Measurements from ENCODE around the gene B3GNT9. TPM values are rescaled to one million over a fixed set of nuclear protein-coding genes. Genes with fewer than 3 reads are reported as not detected.

B3GNT9 gene, protein sequence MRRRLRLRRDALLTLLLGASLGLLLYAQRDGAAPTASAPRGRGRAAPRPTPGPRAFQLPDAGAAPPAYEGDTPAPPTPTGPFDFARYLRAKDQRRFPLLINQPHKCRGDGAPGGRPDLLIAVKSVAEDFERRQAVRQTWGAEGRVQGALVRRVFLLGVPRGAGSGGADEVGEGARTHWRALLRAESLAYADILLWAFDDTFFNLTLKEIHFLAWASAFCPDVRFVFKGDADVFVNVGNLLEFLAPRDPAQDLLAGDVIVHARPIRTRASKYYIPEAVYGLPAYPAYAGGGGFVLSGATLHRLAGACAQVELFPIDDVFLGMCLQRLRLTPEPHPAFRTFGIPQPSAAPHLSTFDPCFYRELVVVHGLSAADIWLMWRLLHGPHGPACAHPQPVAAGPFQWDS
- 12.4 TPM for total RNA-seq
- long read RNA-seq, partial matches to known transcripts = 0 of 10 reads
- long read RNA-seq, other reads (novel, unspliced or antisense) = 6 of 10 reads

DNA sequence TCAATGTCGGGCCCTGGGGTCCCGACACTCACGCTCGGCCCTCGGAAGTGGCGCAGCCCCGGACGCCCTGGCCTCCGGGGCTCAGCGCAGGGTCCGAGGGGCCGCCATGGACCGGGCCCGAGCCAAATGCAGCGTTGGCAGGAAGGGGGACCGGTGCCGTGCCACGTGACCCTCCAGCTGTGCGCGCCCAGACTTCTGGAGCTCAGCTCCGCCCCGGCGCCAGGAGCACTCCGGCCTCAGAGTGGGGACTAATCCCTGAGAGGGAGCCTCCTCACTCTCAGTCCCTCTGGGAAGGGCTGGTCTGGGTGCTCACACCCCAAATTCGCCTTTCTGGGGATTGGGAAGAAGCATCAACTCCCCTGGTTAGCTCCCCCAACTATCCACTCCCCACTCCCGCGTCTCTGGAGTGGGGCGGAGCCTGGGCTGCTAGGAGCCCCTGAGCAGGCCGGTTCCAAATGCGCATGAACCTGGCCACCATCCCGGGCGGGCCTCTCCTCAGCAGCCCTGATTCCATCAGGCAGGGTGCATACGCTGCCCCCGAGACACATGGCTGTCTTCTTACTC is at the start of gene B3GNT9:
TSS of gene B3GNT9 (minus strand) at position 166 of the 564 bp plus-strand sequence. CDS start 513 bp downstream, outside the sequence.
- intact Hi-C loops (cut with DNase I) = no loop called here
- peak; percentile 86 for DNase-seq (ENCODE audit: low spot score)

DNA sequence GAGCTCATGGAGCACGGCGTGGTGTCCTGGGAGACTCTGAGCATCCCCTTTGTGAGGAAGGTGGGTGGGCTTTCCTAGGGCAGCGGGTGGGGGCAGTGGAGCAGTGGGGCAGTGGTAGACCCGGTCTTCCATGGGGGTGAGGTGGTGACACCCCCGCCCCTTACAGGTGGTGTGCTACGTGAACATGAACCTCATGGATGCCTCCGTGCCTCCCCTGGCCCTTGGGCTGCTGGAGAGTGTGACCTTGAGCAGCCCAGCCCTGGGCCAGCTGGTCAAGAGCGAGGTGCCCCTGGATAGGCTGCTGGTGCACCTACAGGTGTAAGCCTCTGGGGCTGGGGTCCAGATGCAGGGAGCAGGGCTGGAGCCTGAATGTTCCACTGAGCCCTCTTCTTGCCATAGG is 49.7 kb upstream of the B3GNT9 start:
- intact Hi-C loops (cut with DNase I) = no loop called here
- no peak for DNase-seq (ENCODE audit: low spot score)

DNA sequence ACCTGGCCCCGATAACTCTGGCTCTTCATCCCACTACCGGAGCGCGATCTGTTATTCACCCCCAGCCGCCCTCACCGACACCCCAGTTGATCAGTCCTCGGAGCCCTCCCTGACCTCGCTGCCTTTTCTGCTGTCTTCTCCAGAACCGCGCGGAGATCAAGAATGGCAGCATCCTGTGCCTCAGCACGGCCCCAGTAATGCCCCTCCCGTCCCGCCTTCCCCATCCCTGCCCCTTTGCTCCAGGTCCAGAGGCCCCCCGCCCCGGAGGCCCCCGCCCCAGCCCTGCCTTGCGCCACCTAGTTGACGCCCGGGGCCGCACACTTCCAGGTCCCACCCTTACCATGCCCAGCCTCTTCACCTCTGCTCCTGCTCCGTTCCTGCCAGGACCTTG is 49.0 kb upstream of the B3GNT9 start:
- intact Hi-C loops (cut with DNase I) = no loop called here
- no peak for DNase-seq (ENCODE audit: low spot score)

DNA sequence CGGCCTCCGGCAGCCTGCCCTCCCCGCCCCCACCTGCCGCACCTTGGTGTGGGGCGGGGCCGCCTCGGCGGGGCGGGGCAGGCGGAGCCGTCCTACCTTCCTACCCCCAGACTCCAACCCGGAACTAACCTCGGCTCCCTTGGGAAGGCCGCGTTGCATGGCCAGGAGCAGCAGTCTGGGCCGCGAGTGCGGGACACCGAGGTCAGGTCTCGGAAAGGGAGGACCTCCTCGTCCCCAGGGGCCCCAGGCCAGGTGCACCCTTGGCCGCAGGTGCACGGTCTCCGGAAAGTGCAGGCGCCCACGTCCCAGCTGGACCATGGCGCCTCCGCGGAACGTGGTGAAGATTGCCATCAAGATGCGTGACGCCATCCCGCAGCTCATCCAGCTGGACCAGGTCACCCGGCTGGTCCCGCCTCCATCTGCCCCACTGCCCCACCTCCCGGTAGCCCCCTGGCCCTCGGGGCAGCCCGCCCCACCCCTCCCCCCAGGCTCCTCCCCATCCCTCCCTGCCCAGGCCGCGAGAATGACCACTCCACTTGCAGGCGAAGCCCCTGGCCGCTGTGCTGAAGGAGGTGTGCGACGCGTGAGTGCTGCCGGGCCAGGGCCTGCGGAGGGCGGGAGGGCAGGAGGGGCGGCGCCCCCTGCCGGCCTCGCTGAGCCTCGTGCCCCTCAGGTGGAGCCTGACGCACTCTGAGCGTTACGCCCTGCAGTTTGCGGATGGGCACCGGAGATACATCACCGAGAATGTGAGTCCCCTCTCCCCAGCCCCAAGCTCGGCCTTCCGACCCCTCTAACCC is 48.4 kb upstream of the B3GNT9 start, which contains the start of gene ELMO3:
TSS of gene ELMO3 (plus strand) at position 121 of the 797 bp plus-strand sequence. CDS start at position 317, 196 bp downstream.
- DNase-seq (ENCODE audit: low spot score) = no peak
- intact Hi-C loops (cut with DNase I) = no loop called here

DNA sequence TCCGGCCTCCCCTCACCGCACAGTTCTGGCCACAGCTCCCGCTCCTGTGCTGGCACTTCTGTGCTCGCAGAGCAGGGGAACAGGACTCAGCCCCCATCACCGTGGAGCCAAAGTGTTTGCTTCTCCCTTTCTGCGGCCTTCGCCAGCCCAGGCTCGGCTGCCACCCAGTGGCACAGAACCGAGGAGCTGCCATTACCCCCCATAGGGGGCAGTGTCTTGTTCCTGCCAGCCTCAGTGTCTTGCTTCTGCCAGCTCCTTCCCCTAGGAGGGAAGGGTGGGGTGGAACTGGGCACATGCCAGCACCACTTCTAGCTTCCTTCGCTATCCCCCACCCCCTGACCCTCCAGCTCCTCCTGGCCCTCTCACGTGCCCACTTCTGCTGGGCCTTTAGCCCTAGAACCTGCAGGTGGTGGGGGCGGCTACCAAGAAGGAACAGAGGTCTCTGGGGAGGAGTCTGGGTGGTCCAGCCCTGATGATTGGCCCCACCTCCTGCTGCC is 47.5 kb upstream of the B3GNT9 start:
- intact Hi-C loops (cut with DNase I) = no loop called here
- DNase-seq (ENCODE audit: low spot score) = no peak

DNA sequence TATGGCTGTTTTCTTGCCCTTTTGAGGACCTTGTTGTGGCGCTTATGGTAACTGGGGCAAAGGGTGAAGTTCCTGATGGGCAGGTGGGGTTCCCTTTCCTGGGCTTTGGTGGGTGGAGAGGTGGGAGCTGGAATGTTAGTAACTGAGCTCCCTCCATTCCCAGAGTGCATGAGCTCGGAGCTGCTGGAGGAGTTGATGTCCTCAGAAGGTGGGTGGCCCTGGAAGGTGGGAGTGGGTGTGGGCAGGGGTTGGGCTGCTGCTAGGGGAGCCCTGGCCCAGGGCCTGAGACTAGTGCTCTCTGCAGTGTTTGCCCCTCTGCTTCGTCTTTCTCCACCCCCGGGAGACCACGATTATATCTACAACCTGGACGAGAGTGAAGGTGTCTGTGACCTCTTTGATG is 46.9 kb upstream of the B3GNT9 start:
- intact Hi-C loops (cut with DNase I) = no loop called here
- DNase-seq (ENCODE audit: low spot score) = no peak

DNA sequence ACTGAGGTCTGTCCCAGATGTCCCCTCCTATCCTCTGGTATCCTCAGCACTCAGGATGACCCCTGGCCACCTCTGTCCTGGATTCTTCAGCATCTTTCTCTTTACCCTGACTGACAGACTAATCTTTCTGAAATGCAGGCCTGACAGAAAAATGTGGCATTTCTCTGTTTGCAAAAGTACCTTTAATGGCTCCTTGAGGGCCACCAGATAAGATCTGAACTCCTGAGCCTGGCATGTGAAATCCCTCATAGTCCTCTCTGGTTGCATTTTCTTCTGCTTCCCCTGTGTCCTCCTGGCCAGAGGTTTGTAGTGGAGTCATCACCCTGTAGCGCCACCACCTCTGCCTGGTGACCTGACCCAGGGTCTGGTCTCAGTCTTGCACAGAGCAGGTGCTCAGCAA is 46.1 kb upstream of the B3GNT9 start:
- DNase-seq (ENCODE audit: low spot score) = no peak
- intact Hi-C loops (cut with DNase I) = no loop called here

DNA sequence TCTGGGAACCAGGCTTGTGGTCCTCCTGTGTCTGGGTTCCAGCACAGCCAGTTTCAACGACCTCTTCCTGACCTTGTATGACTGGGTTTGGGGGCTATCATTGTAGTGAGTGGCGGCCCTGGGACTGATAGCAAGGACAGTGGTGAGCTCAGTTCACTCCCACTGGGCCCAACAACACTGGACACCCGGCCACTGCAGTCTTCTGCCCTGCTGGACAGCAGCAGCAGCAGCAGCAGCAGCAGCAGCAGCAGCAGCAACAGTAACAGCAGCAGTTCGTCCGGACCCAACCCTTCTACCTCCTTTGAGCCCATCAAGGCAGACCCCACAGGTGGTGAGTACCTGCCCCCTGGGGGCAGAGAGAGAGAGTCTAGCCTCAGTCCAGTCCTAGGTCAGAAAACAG is 44.9 kb upstream of the B3GNT9 start:
- no peak for DNase-seq (ENCODE audit: low spot score)
- intact Hi-C loops (cut with DNase I) = no loop called here

DNA sequence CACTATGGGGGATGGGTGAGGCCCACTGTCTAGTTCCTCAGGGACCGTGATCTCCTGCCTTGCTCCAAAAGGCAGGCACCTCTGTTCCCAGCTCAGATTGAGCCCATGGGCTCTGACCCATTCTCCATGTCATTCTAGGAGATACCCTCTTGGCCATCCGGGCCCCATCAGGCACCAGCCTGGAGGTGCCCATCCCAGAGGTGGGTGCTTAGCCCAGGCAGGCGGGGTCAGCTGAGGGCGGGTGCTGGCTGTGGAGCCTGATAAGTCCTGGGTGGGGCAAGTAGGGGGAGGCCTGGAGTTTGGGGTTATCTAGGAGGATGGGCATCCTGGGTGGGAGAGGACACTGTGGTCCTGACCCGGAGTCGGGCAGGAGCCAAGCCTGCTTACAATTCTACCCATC is 43.5 kb upstream of the B3GNT9 start:
- intact Hi-C loops (cut with DNase I) = no loop called here
- no peak for DNase-seq (ENCODE audit: low spot score)

DNA sequence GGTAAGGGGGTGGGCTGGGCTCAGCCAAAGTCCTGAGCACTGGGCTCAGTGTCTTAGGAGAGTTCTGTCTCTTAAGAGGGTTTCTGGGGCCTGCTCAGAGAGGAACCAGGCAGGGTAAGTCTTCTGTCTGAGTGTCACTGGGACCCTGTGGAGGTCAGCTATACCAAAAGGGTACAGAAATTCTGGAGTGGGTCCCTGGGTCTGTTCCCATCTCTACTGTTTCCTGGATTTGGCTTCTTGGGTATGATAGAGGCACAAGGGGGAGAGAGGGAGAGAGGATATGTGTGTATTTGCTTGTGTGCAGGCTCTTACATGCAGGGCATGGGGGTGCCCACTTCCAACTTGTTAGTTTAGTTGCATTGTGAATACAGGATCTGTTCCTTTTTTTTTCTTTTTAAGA is 42.7 kb upstream of the B3GNT9 start:
- DNase-seq (ENCODE audit: low spot score) = no peak
- intact Hi-C loops (cut with DNase I) = no loop called here

DNA sequence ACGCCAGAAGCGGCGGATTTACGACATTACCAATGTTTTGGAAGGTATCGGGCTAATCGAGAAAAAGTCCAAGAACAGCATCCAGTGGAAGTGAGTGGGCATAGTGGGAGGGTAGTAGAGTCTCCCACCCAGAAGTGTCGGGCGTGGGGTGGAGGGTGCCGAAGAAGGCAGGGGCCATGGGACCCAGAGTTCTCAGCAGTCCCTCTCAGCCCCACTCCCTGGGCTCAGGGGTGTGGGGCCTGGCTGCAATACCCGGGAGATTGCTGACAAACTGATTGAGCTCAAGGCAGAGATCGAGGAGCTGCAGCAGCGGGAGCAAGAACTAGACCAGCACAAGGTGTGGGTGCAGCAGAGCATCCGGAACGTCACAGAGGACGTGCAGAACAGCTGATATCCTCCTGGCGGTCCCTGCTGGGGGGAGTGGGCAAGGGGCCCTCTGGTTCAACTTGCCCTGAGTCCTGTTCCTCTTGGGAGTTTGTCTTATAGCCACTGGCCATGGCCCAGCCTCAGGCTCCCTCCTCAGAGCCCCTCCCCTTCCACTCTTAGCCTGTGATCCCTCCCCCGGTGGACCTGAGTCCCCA is 42.1 kb upstream of the B3GNT9 start:
- intact Hi-C loops (cut with DNase I) = loop anchor here (1.0 kb wide), 1 partner anchor 33 kb away; no protein-coding TSS in a partner anchor
- DNase-seq (ENCODE audit: low spot score) = no peak

DNA sequence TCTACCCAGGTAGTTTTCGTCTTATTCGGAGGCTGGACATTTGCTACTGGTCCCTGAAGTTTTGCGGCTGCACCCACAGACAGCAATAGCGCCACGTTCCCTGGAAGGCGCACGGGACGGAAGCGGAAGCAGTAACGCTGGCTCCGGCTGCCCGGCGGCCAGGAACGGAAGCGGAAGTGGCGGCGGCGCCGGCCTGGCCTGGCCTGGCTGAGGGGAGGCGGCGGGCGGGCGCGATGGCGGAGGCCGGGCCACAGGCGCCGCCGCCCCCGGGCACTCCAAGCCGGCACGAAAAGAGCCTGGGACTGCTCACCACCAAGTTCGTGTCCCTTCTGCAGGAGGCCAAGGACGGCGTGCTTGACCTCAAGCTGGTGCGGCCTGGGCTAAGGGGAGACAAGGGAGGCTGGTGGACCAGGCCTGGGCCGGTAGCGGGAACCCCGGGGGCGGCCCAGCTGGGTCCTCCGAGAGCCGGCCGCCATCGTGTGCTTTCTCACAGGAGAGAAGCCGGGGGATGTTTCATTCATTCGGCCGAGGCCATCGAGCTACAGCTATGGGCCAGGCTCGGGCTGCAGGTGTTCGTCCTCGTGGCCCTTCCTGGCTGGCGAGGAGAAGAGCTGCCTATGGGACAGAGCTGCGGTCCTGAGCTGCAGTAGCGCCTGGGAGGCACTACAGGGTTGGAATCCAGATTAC is 41.3 kb upstream of the B3GNT9 start, which contains the start of gene E2F4:
TSS of gene E2F4 (plus strand) at position 161 of the 687 bp plus-strand sequence. CDS start at position 234, 73 bp downstream.
- DNase-seq (ENCODE audit: low spot score) = peak; percentile 96
- intact Hi-C loops (cut with DNase I) = loop anchor here (1.0 kb wide), 1 partner anchor 34 kb away; no protein-coding TSS in a partner anchor

DNA sequence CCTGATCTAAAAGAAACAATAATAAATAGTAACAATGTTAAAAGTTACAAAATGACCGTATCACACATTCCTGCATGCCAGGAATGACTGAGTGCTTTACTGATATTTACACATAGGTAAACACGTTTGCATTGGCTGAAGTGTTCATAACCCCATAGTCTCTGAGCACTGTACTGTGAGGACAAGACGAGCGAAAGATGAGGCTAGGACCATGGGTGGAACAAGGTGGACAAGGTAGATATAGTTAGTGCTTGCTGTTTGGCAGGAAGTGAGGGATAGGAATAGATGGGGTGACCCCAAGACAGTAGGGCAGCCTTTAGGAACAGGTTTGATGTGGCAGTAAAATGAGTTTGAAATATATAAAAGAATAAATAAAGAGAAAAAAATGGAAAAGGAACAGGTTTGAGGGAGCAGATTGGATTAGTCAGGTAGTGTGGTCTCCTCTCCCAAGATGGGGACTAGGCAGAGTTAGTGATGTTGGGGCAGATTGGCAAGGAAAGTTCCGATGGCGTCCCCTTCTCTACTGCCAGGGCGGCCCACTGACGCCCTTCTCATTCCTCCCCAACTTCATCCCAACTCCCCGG is 40.7 kb upstream of the B3GNT9 start:
- intact Hi-C loops (cut with DNase I) = no loop called here

DNA sequence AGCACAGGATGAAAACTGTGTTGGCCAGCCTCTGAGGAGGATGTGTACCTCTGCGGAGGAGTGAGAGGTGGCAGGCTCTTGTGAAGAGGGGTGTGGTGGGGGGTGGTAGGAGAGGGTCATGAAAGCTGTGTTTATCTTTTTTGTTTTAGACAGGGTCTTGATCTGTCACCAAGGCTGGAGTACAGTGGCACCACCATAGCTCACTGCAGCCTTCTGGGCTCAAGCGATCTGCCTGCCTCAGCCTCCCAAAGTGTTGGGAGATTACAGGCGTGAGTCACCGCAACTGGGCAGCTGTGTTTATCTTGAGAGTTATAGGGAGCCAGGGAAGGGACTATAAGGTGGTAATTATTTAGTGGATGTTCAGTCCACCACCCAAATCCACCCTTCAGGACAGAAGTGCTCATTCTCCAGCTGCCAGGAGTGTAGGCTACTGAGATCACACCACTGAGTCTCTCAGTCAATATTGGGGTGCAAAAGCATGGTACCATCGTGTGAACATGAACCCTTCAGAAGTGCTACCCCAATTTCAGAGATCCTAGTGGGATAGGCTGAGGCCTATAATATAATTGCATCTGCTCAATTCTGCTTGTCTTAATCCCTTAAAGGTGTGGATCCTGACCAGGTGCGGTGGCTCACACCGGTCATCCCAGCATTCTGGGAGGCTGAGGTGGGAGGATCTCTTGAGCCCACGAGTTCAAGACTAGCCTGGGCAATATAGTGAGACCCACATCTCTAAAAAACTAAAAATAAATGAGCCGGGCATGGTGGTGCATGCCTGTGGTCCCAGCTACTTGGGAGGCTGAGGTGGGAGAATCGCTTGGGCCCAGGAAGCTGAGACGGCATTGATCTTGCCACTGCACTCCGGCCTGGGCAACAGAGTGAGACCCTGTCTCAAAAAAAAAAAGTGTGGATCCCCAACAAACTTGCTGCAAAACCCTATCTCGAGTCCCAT is 39.9 kb upstream of the B3GNT9 start:
- DNase-seq (ENCODE audit: low spot score) = no peak
- intact Hi-C loops (cut with DNase I) = no loop called here

More for the DNA sequence above, 40.7 kb upstream of the B3GNT9 start:
- DNase-seq (ENCODE audit: low spot score) = no peak

DNA sequence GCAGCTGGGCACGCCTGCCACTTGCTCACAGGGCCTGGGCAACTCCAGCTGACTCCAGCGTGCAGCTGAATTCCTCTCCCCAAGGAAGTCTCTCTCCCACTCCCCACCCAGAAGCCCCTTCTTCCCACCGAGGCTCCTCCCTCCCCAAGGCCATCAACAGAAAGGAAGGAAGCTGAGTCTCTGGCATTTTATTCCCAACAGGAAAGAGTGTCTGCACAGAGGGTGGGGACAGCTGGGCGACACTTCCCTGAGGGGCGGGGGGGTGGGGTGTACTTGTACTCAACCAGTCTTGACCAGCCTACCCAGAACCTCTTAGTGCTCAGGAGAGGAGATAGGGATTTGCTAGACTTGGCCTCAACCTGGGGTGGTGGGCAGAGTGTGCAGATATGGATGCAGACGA is 39.2 kb upstream of the B3GNT9 start, which contains the start of gene EXOC3L1:
TSS of gene EXOC3L1 (minus strand) at position 96 of the 400 bp plus-strand sequence. CDS start 460 bp downstream, outside the sequence.
- intact Hi-C loops (cut with DNase I) = no loop called here
- DNase-seq (ENCODE audit: low spot score) = no peak

DNA sequence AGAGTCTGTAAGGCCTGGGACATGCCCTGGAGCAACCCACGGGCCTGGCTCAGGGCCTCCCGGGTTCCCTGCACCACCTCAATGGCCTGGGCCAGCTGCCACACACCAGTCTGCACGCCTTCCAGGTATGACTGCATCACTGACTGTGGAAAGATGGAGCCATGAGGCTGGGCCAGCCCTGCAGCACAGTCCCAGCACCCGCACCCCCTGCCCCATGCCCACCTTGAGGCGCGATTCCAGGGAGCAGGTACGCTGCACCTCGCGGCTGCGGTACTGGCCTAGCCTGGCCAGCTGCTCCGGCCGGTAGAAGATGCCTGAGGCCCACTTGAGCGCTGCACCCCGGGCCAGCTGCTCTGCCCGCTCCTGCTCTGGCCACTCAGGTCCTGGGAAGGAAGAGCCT is 38.0 kb upstream of the B3GNT9 start:
- intact Hi-C loops (cut with DNase I) = no loop called here
- DNase-seq (ENCODE audit: low spot score) = no peak

DNA sequence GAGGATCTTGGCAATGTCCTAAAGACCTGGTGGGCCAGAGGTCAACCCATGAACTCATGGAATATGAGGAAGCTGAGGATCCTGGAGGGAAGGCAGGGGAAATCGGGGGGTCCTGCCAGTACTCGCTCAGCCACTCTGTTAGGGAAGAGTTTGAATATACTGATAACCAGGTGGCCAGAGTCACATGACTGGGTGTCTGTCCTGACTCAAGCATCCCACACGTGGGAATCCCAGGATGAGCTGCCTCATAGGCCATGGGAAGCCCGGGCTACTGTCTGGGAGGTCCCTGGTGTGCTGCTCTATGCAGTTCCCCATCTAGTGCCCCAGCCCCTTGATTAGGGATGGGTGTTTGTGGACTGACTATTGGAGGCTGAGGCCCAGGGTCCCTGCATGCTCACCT is 37.5 kb upstream of the B3GNT9 start:
- intact Hi-C loops (cut with DNase I) = no loop called here
- no peak for DNase-seq (ENCODE audit: low spot score)
